Stimulated activated CD8-positive, alpha-beta memory T cell treated with anti-CD3 and anti-CD28 coated beads, Interleukin-15, amount 100 ng/mL, for 4 hours (primary cell): ENCODE measurements around the gene ADAMTS14.

Experiments
- DNase-seq, 2 donors: peaks; one replicate each; pipeline ENCODE4 v3.0.0-alpha.2; 2020; ENCODE audit warnings: low read depth in 2 of 2

ADAMTS14 gene

GRCh38 chr10:70693619-70694335 lies 21.5 kb downstream of the ADAMTS14 start:
- no peak for DNase-seq

GRCh38 chr10:70694418-70695141 lies 22.3 kb downstream of the ADAMTS14 start:
- no peak for DNase-seq

GRCh38 chr10:70695241-70696030 lies 23.1 kb downstream of the ADAMTS14 start:
- no peak for DNase-seq

GRCh38 chr10:70698211-70698610 lies 25.9 kb downstream of the ADAMTS14 start:
- no peak for DNase-seq

GRCh38 chr10:70699063-70699658 lies 26.9 kb downstream of the ADAMTS14 start:
- DNase-seq = no peak

GRCh38 chr10:70699659-70700174 lies 27.4 kb downstream of the ADAMTS14 start:
- DNase-seq = no peak

- DNase-seq = no peak
Observed at GRCh38 chr10:70702190-70702763, 30.0 kb downstream of the ADAMTS14 start.

GRCh38 chr10:70704211-70704610 lies 31.9 kb downstream of the ADAMTS14 start:
- no peak for DNase-seq

- no peak for DNase-seq
Observed at GRCh38 chr10:70705121-70705861, 33.0 kb downstream of the ADAMTS14 start.

- DNase-seq = no peak
Observed at GRCh38 chr10:70711177-70711576, 38.9 kb downstream of the ADAMTS14 start.

GRCh38 chr10:70711911-70712310 lies 39.6 kb downstream of the ADAMTS14 start:
- no peak for DNase-seq

GRCh38 chr10:70714245-70714644 lies 41.9 kb downstream of the ADAMTS14 start:
- DNase-seq = no peak

GRCh38 chr10:70714951-70715350 lies 42.6 kb downstream of the ADAMTS14 start:
- no peak for DNase-seq

- DNase-seq = no peak
Observed at GRCh38 chr10:70715853-70716795, 43.8 kb downstream of the ADAMTS14 start.

GRCh38 chr10:70722820-70723424 lies 50.6 kb downstream of the ADAMTS14 start:
- no peak for DNase-seq

- no peak for DNase-seq
Observed at GRCh38 chr10:70723771-70724170, 51.5 kb downstream of the ADAMTS14 start.

- DNase-seq = no peak
Observed at GRCh38 chr10:70726909-70727495, 54.7 kb downstream of the ADAMTS14 start.

GRCh38 chr10:70728328-70728727 lies 56.0 kb downstream of the ADAMTS14 start:
- DNase-seq = no peak
